H1 (cell line): ENCODE data around the gene CYP46A1. TPM values are rescaled to one million over a fixed set of nuclear protein-coding genes. Genes with fewer than 3 reads are reported as not detected.

Source experiments
- CEBPB ChIP-seq: IDR thresholded peaks from 2 replicates; pipeline ENCODE4 v1.6.1; 2012; ENCODE audit warnings: low read depth, low read length
- HDAC6 ChIP-seq: IDR thresholded peaks from one replicate; pipeline ENCODE4 v1.7.1; 2012; ENCODE audit warnings: low read depth, mild to moderate bottlenecking, inconsistent platforms, low read length, moderate library complexity
- TCF12 ChIP-seq: IDR thresholded peaks from 2 replicates; pipeline ENCODE4 v1.6.1; 2011; ENCODE audit warnings: low read depth, mild to moderate bottlenecking, low read length
- polyA plus RNA-seq, 7 experiments: library from polyadenylated mRNA; depleted of rRNA in 3 of 7; stranded (reverse) in 5 of 7; unstranded in 2 of 7; fragments of >200 nt in 5 of 7; fragments of 200-250 nt in 2 of 7; gene quantifications; 1 replicate in 5 of 7; 2 replicates in 1 of 7; 4 replicates in 1 of 7; pipeline versions ENCODE4 v1.2.1 to v1.2.3, GENCODE V29; 2011 to 2013; ENCODE audit warnings: missing spikeins in 2 of 7, mixed read lengths in 2 of 7
- total RNA-seq: library from RNA; stranded (reverse); fragmentation: NEBNext Ultra II Directional; extraction: Animal tissue kit (Norgen Biotek cat#: 25700); gene quantifications from 2 replicates; pipeline ENCODE4 v1.2.1, GENCODE V29; 2021
- TF ChIP-seq, protein P1 (sequence below): fragments of 300-600 bp; sonication (generic); IDR thresholded peaks from 2 replicates; pipeline ENCODE4 v1.7.1; 2012; ENCODE audit warnings: low read length, moderate library complexity, mild to moderate bottlenecking, inconsistent platforms; ENCODE audit not compliant: insufficient replicate concordance

Gene CYP46A1
- total and polyA plus RNA-seq, 2 of the 8 experiments (the other 6 are each of a cell fraction or from before 2014, with no cell fraction given): 0.41 to 1.3 TPM

- TF ChIP-seq, protein P1, sequence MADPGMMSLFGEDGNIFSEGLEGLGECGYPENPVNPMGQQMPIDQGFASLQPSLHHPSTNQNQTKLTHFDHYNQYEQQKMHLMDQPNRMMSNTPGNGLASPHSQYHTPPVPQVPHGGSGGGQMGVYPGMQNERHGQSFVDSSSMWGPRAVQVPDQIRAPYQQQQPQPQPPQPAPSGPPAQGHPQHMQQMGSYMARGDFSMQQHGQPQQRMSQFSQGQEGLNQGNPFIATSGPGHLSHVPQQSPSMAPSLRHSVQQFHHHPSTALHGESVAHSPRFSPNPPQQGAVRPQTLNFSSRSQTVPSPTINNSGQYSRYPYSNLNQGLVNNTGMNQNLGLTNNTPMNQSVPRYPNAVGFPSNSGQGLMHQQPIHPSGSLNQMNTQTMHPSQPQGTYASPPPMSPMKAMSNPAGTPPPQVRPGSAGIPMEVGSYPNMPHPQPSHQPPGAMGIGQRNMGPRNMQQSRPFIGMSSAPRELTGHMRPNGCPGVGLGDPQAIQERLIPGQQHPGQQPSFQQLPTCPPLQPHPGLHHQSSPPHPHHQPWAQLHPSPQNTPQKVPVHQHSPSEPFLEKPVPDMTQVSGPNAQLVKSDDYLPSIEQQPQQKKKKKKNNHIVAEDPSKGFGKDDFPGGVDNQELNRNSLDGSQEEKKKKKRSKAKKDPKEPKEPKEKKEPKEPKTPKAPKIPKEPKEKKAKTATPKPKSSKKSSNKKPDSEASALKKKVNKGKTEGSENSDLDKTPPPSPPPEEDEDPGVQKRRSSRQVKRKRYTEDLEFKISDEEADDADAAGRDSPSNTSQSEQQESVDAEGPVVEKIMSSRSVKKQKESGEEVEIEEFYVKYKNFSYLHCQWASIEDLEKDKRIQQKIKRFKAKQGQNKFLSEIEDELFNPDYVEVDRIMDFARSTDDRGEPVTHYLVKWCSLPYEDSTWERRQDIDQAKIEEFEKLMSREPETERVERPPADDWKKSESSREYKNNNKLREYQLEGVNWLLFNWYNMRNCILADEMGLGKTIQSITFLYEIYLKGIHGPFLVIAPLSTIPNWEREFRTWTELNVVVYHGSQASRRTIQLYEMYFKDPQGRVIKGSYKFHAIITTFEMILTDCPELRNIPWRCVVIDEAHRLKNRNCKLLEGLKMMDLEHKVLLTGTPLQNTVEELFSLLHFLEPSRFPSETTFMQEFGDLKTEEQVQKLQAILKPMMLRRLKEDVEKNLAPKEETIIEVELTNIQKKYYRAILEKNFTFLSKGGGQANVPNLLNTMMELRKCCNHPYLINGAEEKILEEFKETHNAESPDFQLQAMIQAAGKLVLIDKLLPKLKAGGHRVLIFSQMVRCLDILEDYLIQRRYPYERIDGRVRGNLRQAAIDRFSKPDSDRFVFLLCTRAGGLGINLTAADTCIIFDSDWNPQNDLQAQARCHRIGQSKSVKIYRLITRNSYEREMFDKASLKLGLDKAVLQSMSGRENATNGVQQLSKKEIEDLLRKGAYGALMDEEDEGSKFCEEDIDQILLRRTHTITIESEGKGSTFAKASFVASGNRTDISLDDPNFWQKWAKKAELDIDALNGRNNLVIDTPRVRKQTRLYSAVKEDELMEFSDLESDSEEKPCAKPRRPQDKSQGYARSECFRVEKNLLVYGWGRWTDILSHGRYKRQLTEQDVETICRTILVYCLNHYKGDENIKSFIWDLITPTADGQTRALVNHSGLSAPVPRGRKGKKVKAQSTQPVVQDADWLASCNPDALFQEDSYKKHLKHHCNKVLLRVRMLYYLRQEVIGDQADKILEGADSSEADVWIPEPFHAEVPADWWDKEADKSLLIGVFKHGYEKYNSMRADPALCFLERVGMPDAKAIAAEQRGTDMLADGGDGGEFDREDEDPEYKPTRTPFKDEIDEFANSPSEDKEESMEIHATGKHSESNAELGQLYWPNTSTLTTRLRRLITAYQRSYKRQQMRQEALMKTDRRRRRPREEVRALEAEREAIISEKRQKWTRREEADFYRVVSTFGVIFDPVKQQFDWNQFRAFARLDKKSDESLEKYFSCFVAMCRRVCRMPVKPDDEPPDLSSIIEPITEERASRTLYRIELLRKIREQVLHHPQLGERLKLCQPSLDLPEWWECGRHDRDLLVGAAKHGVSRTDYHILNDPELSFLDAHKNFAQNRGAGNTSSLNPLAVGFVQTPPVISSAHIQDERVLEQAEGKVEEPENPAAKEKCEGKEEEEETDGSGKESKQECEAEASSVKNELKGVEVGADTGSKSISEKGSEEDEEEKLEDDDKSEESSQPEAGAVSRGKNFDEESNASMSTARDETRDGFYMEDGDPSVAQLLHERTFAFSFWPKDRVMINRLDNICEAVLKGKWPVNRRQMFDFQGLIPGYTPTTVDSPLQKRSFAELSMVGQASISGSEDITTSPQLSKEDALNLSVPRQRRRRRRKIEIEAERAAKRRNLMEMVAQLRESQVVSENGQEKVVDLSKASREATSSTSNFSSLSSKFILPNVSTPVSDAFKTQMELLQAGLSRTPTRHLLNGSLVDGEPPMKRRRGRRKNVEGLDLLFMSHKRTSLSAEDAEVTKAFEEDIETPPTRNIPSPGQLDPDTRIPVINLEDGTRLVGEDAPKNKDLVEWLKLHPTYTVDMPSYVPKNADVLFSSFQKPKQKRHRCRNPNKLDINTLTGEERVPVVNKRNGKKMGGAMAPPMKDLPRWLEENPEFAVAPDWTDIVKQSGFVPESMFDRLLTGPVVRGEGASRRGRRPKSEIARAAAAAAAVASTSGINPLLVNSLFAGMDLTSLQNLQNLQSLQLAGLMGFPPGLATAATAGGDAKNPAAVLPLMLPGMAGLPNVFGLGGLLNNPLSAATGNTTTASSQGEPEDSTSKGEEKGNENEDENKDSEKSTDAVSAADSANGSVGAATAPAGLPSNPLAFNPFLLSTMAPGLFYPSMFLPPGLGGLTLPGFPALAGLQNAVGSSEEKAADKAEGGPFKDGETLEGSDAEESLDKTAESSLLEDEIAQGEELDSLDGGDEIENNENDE: no peak
- TF ChIP-seq CEBPB (no peak), HDAC6 (no peak), TCF12 (no peak)
Measured at GRCh38 chr14:99636487-99636886, 47.6 kb upstream of the CYP46A1 start (continued).
